ENCODE data around the gene C10orf105. TPM values are rescaled to one million over a fixed set of nuclear protein-coding genes. Genes with fewer than 3 reads are reported as not detected.
A peak's percentile ranks its signal among the peaks of the same experiment; 100 is the strongest.

C10orf105 gene
- total RNA-seq, 2 experiments from 2014 or later: 0.25 to 0.33 TPM

DNA sequence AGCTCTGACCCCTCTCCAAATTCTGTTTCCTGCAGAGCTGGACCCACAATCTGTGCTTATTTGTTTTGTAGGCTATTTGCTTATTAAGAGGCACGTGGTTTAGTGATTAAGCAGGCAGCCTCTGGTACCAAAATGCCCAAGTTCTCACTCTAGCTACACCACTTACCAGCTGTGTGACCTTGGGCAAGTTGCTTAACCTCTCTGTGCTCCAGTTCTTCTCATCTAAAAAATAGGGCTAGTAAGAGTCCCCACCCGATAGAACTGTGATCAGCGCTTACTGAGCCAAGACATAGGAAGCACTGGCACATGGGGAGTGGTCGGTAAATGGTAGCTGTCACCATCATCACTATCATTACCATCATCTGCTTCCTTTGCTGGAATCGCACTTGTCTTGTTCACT is 20.8 kb downstream of the C10orf105 start:
- Mint-ChIP-seq H3K27ac (peak overlapping the region; percentile 66), H3K9me3 (no peaks in the 10 kb centered on the region), H3K4me3 (no peak overlapping the region), H3K36me3 (ENCODE audit: low read depth) (no peaks in the 10 kb centered on the region), H3K27me3 (no peaks in the 10 kb centered on the region), H3K4me1 (peaks cover 61% of the 10 kb centered on the region)
- ChIA-PET CTCF (interaction anchor here (0.6 to 10.0 kb wide), 16 partner anchors 11 to 384 kb away, joined by 3 to 160 read pairs (median 6); partner anchors contain the start of gene VSIR), POLR2A (interaction anchor here (0.8 to 7.6 kb wide), 15 partner anchors 9 to 379 kb away, joined by 3 to 57 read pairs (median 6); partner anchors contain the start of genes PSAP and VSIR)
- no peak for DNase-seq

GRCh38 chr10:71697938-71698709 is 21.5 kb downstream of the C10orf105 start:
- Mint-ChIP-seq H3K4me3 (no peak overlapping the region), H3K27ac (peak overlapping the region; percentile 66), H3K9me3 (no peaks in the 10 kb centered on the region), H3K27me3 (no peaks in the 10 kb centered on the region), H3K36me3 (ENCODE audit: low read depth) (no peaks in the 10 kb centered on the region), H3K4me1 (peaks cover 65% of the 10 kb centered on the region)
- DNase-seq: peak; percentile 72
- ChIA-PET CTCF (interaction anchor here (0.6 to 10.0 kb wide), 21 partner anchors 11 to 383 kb away, joined by 3 to 160 read pairs (median 5); partner anchors contain the start of genes PSAP and VSIR), POLR2A (interaction anchor here (0.9 to 7.6 kb wide), 16 partner anchors 9 to 378 kb away, joined by 3 to 57 read pairs (median 6); partner anchors contain the start of genes PSAP and VSIR)

GRCh38 chr10:71696628-71697326 is 22.8 kb downstream of the C10orf105 start:
- ChIA-PET CTCF (interaction anchor here (0.6 to 10.0 kb wide), 24 partner anchors 11 to 382 kb away, joined by 3 to 160 read pairs (median 4); partner anchors contain the start of genes PSAP, SLC29A3 and VSIR), POLR2A (interaction anchor here (0.9 to 7.6 kb wide), 6 partner anchors 11 to 77 kb away, joined by 3 to 57 read pairs (median 6); partner anchors contain the start of gene VSIR)
- Mint-ChIP-seq H3K4me3 (no peak overlapping the region), H3K27me3 (no peaks in the 10 kb centered on the region), H3K36me3 (ENCODE audit: low read depth) (no peaks in the 10 kb centered on the region), H3K27ac (no peak overlapping the region), H3K9me3 (no peaks in the 10 kb centered on the region), H3K4me1 (peaks cover 65% of the 10 kb centered on the region)
- peak; percentile 71 for DNase-seq

- H3K9me3 Mint-ChIP-seq: no peaks in the 10 kb centered on the region
- no peaks in the 10 kb centered on the region for H3K27me3 Mint-ChIP-seq
- no peak overlapping the region for H3K4me3 Mint-ChIP-seq
- CTCF ChIA-PET: interaction anchor here (0.6 to 10.0 kb wide), 27 partner anchors 10 to 381 kb away, joined by 3 to 160 read pairs (median 5); partner anchors contain the start of genes PSAP, SLC29A3 and VSIR
- H3K4me1 Mint-ChIP-seq: peaks cover 59% of the 10 kb centered on the region
- no peak for DNase-seq
- H3K36me3 Mint-ChIP-seq (ENCODE audit: low read depth): no peaks in the 10 kb centered on the region
- POLR2A ChIA-PET: interaction anchor here (0.9 to 7.6 kb wide), 7 partner anchors 12 to 78 kb away, joined by 3 to 57 read pairs (median 6); partner anchors contain the start of gene VSIR
- H3K27ac Mint-ChIP-seq: no peak overlapping the region
Observed at GRCh38 chr10:71695502-71696476, 23.8 kb downstream of the C10orf105 start.

DNA sequence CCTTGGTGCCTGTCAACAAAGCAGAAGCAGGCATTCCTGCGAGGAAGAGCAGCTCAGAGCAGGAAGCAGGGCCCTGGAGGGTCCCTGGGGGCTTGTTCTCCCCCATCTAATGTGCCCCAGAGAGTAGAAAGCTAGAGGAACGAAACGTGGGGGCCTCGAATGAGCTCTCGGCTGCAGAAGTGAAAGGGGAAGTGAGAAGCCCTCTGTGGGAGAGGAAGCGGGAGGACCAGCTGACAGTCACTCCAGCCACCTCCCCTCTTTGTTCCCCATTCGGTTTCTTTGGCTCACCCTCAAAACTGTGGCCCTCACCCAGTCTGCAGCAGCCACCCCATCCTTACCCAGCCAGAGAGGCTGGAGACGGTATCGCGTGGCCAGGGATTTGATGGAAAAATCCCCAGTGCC is 25.0 kb downstream of the C10orf105 start:
- H3K4me3 Mint-ChIP-seq: no peak overlapping the region
- H3K9me3 Mint-ChIP-seq: no peaks in the 10 kb centered on the region
- no peaks in the 10 kb centered on the region for H3K27me3 Mint-ChIP-seq
- peak overlapping the region; percentile 54 for H3K27ac Mint-ChIP-seq
- DNase-seq: peak; percentile 59
- ChIA-PET POLR2A (interaction anchor here (0.9 to 7.6 kb wide), 7 partner anchors 13 to 374 kb away, joined by 3 to 57 read pairs (median 4); partner anchors contain the start of gene VSIR), CTCF (interaction anchor here (0.8 to 10.0 kb wide), 13 partner anchors 15 to 311 kb away, joined by 3 to 160 read pairs (median 5); partner anchors contain the start of gene VSIR)
- H3K36me3 Mint-ChIP-seq (ENCODE audit: low read depth): no peaks in the 10 kb centered on the region
- peaks cover 52% of the 10 kb centered on the region for H3K4me1 Mint-ChIP-seq

DNA sequence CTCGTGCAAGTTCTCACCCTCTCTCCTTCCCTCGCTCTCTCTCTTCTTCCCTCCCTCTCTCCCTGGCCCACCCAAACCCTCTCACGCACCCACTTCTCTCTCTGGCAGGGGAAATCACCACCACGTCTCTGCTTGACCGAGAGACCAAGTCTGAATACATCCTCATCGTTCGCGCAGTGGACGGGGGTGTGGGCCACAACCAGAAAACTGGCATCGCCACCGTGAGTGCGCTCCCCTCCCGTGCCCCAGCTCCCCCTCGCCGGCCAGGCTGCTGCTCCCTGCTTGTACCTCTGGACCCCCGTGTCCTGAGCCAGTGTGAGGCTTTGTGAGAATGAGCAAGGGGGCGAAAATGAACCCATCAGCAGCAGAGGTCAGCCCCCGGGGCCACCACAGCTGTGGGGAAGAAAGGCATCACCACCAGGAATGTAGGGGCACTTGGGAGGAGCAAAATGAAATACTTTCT is 25.5 kb downstream of the C10orf105 start:
- no peak overlapping the region for H3K4me3 Mint-ChIP-seq

GRCh38 chr10:71693377-71693776 is 26.2 kb downstream of the C10orf105 start:
- H3K27me3 Mint-ChIP-seq: no peaks in the 10 kb centered on the region
- no peak for DNase-seq
- no peaks in the 10 kb centered on the region for H3K36me3 Mint-ChIP-seq (ENCODE audit: low read depth)
- no peak overlapping the region for H3K4me3 Mint-ChIP-seq
- no peak overlapping the region for H3K27ac Mint-ChIP-seq
- H3K9me3 Mint-ChIP-seq: no peaks in the 10 kb centered on the region
- ChIA-PET POLR2A (interaction anchor here (0.8 to 7.6 kb wide), 4 partner anchors 33 to 373 kb away, joined by 3 to 57 read pairs (median 6); partner anchors contain the start of gene VSIR), CTCF (interaction anchor here (1.9 to 10.0 kb wide), 3 partner anchors 16 to 80 kb away, joined by 7 to 160 read pairs (median 13); partner anchors contain the start of gene VSIR)
- peaks cover 40% of the 10 kb centered on the region for H3K4me1 Mint-ChIP-seq

More for the DNA sequence above, 25.5 kb downstream of the C10orf105 start:
- no peak for DNase-seq
- peaks cover 47% of the 10 kb centered on the region for H3K4me1 Mint-ChIP-seq
- POLR2A ChIA-PET: interaction anchor here (0.8 to 7.6 kb wide), 8 partner anchors 13 to 374 kb away, joined by 3 to 57 read pairs (median 4); partner anchors contain the start of gene VSIR
- H3K27ac Mint-ChIP-seq: peak overlapping the region; percentile 54
- CTCF ChIA-PET: interaction anchor here (0.8 to 10.0 kb wide), 12 partner anchors 15 to 310 kb away, joined by 3 to 160 read pairs (median 5); partner anchors contain the start of gene VSIR
- H3K9me3 Mint-ChIP-seq: no peaks in the 10 kb centered on the region
- H3K27me3 Mint-ChIP-seq: no peaks in the 10 kb centered on the region
- H3K36me3 Mint-ChIP-seq (ENCODE audit: low read depth): no peaks in the 10 kb centered on the region

- ChIA-PET POLR2A (interaction anchor here (7.6 kb wide), 1 partner anchor 81 kb away, joined by 57 read pairs; the partner anchor contains the start of gene VSIR), CTCF (interaction anchor here (1.0 to 10.0 kb wide), 2 partner anchors 17 to 118 kb away, joined by 3 to 160 read pairs; no protein-coding TSS in a partner anchor)
- Mint-ChIP-seq H3K36me3 (ENCODE audit: low read depth) (peaks cover 5% of the 10 kb centered on the region), H3K4me3 (no peak overlapping the region), H3K9me3 (peaks cover 4% of the 10 kb centered on the region), H3K27me3 (no peaks in the 10 kb centered on the region), H3K27ac (no peak overlapping the region), H3K4me1 (peaks cover 34% of the 10 kb centered on the region)
- DNase-seq: no peak
Observed at GRCh38 chr10:71692598-71693306, 26.8 kb downstream of the C10orf105 start.

DNA sequence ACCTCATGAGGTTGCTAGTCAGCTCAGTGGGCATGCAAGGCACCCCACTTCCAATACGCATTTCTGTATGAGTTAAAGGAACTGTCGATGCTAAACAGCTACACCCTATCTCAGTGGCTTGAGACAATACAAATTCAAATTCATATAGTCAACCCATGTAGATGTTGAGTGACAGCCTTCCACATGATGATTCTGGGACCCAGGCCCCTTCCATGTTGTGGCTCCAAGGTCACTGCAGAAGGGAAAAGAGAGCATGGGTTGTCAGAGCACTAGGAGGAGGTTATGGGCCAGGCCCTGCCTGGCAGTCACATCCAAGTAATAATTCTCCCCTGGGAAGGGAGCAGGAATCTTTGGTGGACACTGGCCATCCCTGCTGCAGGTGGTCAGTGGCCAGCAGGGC is 28.2 kb downstream of the C10orf105 start:
- no peak for DNase-seq
- H3K4me3 Mint-ChIP-seq: no peak overlapping the region
- peaks cover 22% of the 10 kb centered on the region for H3K4me1 Mint-ChIP-seq
- ChIA-PET CTCF (interaction anchor here (10.0 kb wide), 1 partner anchor 18 kb away, joined by 160 read pairs; no protein-coding TSS in a partner anchor), POLR2A (no interaction called here)
- no peak overlapping the region for H3K27ac Mint-ChIP-seq
- H3K9me3 Mint-ChIP-seq: peaks cover 4% of the 10 kb centered on the region
- peaks cover 5% of the 10 kb centered on the region for H3K36me3 Mint-ChIP-seq (ENCODE audit: low read depth)
- H3K27me3 Mint-ChIP-seq: no peaks in the 10 kb centered on the region

DNA sequence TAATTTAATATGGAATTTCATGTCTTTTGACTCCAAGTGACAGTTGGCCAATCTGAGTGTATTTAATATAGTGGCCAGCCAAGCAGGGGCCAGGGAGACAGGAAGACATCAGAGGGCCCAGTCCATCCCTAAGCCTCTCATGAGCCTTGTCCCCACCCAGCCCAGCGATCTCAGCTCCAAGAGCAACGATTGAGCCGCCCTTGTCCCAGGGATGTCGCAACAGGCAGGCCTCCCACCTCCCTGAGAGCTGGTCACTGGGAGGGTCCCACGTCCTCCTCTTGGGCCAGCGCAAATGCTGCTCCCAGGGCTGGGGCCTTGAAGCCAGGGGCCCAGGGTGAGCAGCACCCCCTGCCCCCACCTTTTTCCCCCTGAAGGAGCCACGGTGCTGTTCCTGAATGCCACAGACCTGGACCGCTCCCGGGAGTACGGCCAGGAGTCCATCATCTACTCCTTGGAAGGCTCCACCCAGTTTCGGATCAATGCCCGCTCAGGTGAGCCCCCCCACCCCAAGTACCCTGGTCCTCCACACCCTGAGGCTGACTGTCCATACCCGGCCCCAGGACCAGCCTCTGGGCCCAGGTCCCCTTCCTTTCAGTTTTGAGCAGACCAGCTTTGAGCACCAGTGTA is 29.4 kb downstream of the C10orf105 start:
- peaks cover 18% of the 10 kb centered on the region for H3K4me1 Mint-ChIP-seq

More for the DNA sequence above, 29.4 kb downstream of the C10orf105 start:
- ChIA-PET CTCF (no interaction called here), POLR2A (no interaction called here)
- DNase-seq: no peak
- Mint-ChIP-seq H3K27me3 (no peaks in the 10 kb centered on the region), H3K9me3 (peaks cover 4% of the 10 kb centered on the region), H3K4me3 (no peak overlapping the region), H3K27ac (no peak overlapping the region), H3K36me3 (ENCODE audit: low read depth) (peaks cover 5% of the 10 kb centered on the region)

Measured in activated CD4-positive, alpha-beta memory T cell treated with anti-CD3 and anti-CD28 coated beads, Interleukin-2, amount 10 ng/mL, durations not matched to agents 7 days and 5 days (primary cell).